ENCODE results near the gene SLC25A39. TPM values are rescaled to one million over a fixed set of nuclear protein-coding genes. Genes with fewer than 3 reads are reported as not detected.

SLC25A39 gene
- total and polyA plus RNA-seq, 2 of the 13 experiments (the other 11 are each of a cell fraction or from before 2014, with no cell fraction given) = 144 to 151 TPM

- no peak for TF ChIP-seq ZNF512B (CRISPR knock-in tag; IDR thresholded peaks at IDR 0.05; ENCODE audit: borderline replicate concordance)
- no peak for TF ChIP-seq GTF3A (CRISPR knock-in tag; conservative IDR thresholded peaks at IDR 0.05)
- peak; percentile 97 for TF ChIP-seq KLF11 (CRISPR knock-in tag; IDR thresholded peaks at IDR 0.05)
- TF ChIP-seq ZNF552 (CRISPR knock-in tag; IDR thresholded peaks at IDR 0.05; ENCODE audit: borderline replicate concordance) = 0 out of 2 replicates have a peak, but pooled peaks have one; percentile 57
- peak; percentile 63; the same call in 1 of the 2 replicates for TF ChIP-seq NFKBIZ (CRISPR knock-in tag; IDR thresholded peaks at IDR 0.05)
- TF ChIP-seq ZNF639 (CRISPR knock-in tag; conservative IDR thresholded peaks at IDR 0.05) = 0 out of 2 replicates have a peak, but pooled peaks have one; percentile 54
- peak; percentile 96 for TF ChIP-seq ZSCAN12 (CRISPR knock-in tag; IDR thresholded peaks at IDR 0.05)
- TF ChIP-seq NAIF1 (CRISPR knock-in tag; IDR thresholded peaks at IDR 0.05; ENCODE audit: borderline replicate concordance) = no peak
- TF ChIP-seq FOXJ3 (CRISPR knock-in tag; IDR thresholded peaks at IDR 0.05; ENCODE audit: borderline replicate concordance) = no peak
- 0 out of 2 replicates have a peak, but pooled peaks have one; percentile 75 for TF ChIP-seq ZNF142 (CRISPR knock-in tag; IDR thresholded peaks at IDR 0.05)
- no peak for TF ChIP-seq ZZZ3 (CRISPR knock-in tag; IDR thresholded peaks at IDR 0.05; ENCODE audit: borderline replicate concordance)
- no peak for TF ChIP-seq NCOA1 (CRISPR knock-in tag; IDR thresholded peaks at IDR 0.05)
- TF ChIP-seq ZMAT3 (CRISPR knock-in tag; conservative IDR thresholded peaks at IDR 0.05) = peak; percentile 85
- TF ChIP-seq KLF12 (CRISPR knock-in tag; IDR thresholded peaks at IDR 0.05; ENCODE audit: borderline replicate concordance) = 0 out of 2 replicates have a peak, but pooled peaks have one; percentile 59
- no peak for TF ChIP-seq ZNF143 (CRISPR knock-in tag; IDR thresholded peaks at IDR 0.05)
- TF ChIP-seq ZBTB37 (CRISPR knock-in tag; IDR thresholded peaks at IDR 0.05) = no peak
- TF ChIP-seq CENPT (CRISPR knock-in tag; IDR thresholded peaks at IDR 0.05; ENCODE audit: low read depth) = no peak
These were observed 16.3 kb downstream of the SLC25A39 start, which contains the start of gene RUNDC3A (continued) for GRCh38 chr17:44308320-44308818.
